HAP-1 (cell line): ENCODE data around the gene CALB2.

Source experiments
- DNase-seq, 2 experiments: peaks; one replicate each; pipeline ENCODE4 v3.0.0-alpha.2; 2016 to 2020; ENCODE audit warnings: low spot score in 2 of 2
- H3K27me3 ChIP-seq: fragments of 250-450 bp; sonication (Bioruptor Pico); 2 replicates; pipeline ENCODE4 v1.5.1; 2020; ENCODE audit warnings: low read depth, mild to moderate bottlenecking, moderate library complexity
- H3K36me3 ChIP-seq: fragments of 250-450 bp; sonication (Bioruptor Pico); replicated peaks from 2 replicates; pipeline ENCODE4 v1.5.1; 2020; ENCODE audit warnings: mild to moderate bottlenecking
- H3K4me1 ChIP-seq: fragments of 250-450 bp; sonication (Bioruptor Pico); 2 replicates; pipeline ENCODE4 v1.5.1; 2020; ENCODE audit warnings: mild to moderate bottlenecking
- H3K4me3 ChIP-seq: fragments of 250-450 bp; sonication (Bioruptor Pico); 2 replicates; pipeline ENCODE4 v1.5.1; 2020; ENCODE audit warnings: mild to moderate bottlenecking, moderate library complexity
- H3K9me3 ChIP-seq: fragments of 250-450 bp; sonication (Bioruptor Pico); 2 replicates; pipeline ENCODE4 v1.5.1; 2020; ENCODE audit warnings: mild to moderate bottlenecking, moderate library complexity
- in situ Hi-C: fragments of 300-500 bp; cut with MboI; formaldehyde crosslinking; loops from 3 replicates; pipeline ENCODE4 v1.14.3; 2020; ENCODE audit warnings: low sequenced_read_pairs, inconsistent platforms, mixed read lengths

Gene CALB2

GRCh38 chr16:71429581-71429980 lies 71.1 kb downstream of the CALB2 start:
- Histone ChIP-seq H3K36me3 (no peaks in the 10 kb centered on the region), H3K4me1 (no peaks in the 10 kb centered on the region), H3K9me3 (no peaks in the 10 kb centered on the region), H3K4me3 (no peak overlapping the region), H3K27me3 (peaks cover 3% of the 10 kb centered on the region; the same call in 1 of the 2 replicates)
- in situ Hi-C loops = no loop called here
- no peak for DNase-seq

DNA sequence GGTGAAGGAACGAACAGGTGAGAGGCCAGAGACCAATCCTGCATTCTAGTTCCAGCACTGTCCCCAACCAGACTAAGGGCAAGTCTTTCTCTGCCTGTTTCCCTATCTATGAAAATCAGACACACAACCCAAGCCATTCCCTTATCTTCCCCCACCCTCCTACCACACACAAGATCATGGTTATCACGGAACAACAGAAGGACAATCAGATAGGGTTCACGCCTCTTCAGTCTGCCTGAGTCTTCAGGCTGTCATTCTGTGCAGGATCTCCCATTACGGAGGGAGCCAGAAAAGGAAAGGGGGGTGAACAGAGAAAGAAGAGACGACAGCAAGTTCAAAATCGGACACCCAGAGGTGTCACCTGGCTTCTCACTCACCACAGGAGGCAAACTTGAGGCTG lies 72.2 kb downstream of the CALB2 start:
- Histone ChIP-seq H3K36me3 (no peaks in the 10 kb centered on the region), H3K27me3 (peaks cover 3% of the 10 kb centered on the region; the same call in 1 of the 2 replicates), H3K4me1 (no peaks in the 10 kb centered on the region), H3K9me3 (no peaks in the 10 kb centered on the region), H3K4me3 (no peak overlapping the region)
- DNase-seq = no peak
- in situ Hi-C loops = no loop called here

DNA sequence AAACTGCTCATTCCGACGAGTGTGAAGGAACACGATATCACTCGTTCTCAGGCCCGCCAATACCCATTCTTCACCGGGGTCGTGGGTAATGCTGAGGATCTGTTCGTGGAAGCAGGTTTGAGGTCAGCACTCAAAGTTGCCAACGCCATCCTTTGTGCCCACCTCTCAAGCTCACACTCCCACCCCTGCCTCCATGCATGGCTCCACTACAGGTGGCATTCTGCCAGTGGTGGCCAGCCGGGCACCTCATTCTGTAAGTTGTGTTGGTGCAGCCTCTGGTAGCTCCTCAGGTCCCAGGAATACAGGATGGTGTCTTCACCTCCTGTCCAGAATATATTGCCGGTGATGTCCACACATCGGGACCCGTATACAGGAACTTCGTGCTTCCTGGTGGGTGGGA lies 72.7 kb downstream of the CALB2 start:
- no peaks in the 10 kb centered on the region for H3K9me3 ChIP-seq
- no peaks in the 10 kb centered on the region for H3K36me3 ChIP-seq
- no peak for DNase-seq
- no peak overlapping the region for H3K4me3 ChIP-seq
- peaks cover 1% of the 10 kb centered on the region; the same call in 1 of the 2 replicates for H3K27me3 ChIP-seq
- no peaks in the 10 kb centered on the region for H3K4me1 ChIP-seq
- in situ Hi-C loops = no loop called here

GRCh38 chr16:71431991-71432390 lies 73.5 kb downstream of the CALB2 start:
- no peaks in the 10 kb centered on the region for H3K4me1 ChIP-seq
- no peaks in the 10 kb centered on the region for H3K9me3 ChIP-seq
- H3K27me3 ChIP-seq = no peaks in the 10 kb centered on the region
- H3K4me3 ChIP-seq = no peak overlapping the region
- in situ Hi-C loops = no loop called here
- no peaks in the 10 kb centered on the region for H3K36me3 ChIP-seq
- DNase-seq = no peak

DNA sequence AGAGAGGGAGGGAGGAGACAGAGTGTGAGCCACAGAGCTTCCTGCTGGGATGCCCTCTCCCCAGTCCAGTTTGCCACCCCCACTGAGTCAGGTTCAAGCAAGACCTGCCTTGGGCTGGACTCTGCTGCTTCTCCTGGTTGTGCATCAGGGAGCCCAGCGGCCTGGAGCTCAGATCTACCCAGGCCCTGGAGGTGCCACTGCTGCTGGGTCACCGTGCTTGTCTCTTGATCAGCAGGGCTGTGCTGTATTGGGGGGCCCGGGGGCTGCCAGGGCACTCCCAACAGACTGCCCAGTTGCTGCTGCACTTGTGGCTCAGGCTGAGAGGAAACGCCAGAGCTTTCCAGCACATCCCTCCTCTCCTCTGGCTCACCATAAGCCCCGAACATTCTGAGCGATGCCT lies 74.4 kb downstream of the CALB2 start:
- in situ Hi-C loops = no loop called here
- DNase-seq = no peak
- no peaks in the 10 kb centered on the region for H3K9me3 ChIP-seq
- H3K36me3 ChIP-seq = no peaks in the 10 kb centered on the region
- H3K4me1 ChIP-seq = no peaks in the 10 kb centered on the region
- no peak overlapping the region for H3K4me3 ChIP-seq
- H3K27me3 ChIP-seq = no peaks in the 10 kb centered on the region

- Histone ChIP-seq H3K9me3 (no peaks in the 10 kb centered on the region), H3K4me1 (no peaks in the 10 kb centered on the region), H3K27me3 (no peaks in the 10 kb centered on the region), H3K36me3 (no peaks in the 10 kb centered on the region), H3K4me3 (no peak overlapping the region)
- DNase-seq = no peak
- in situ Hi-C loops = no loop called here
Measured at GRCh38 chr16:71436473-71436872, 78.0 kb downstream of the CALB2 start.

GRCh38 chr16:71439523-71439922 lies 81.0 kb downstream of the CALB2 start:
- H3K4me3 ChIP-seq = no peak overlapping the region
- no peaks in the 10 kb centered on the region for H3K4me1 ChIP-seq
- no peaks in the 10 kb centered on the region for H3K36me3 ChIP-seq
- DNase-seq = no peak
- in situ Hi-C loops = no loop called here
- no peaks in the 10 kb centered on the region for H3K9me3 ChIP-seq
- H3K27me3 ChIP-seq = no peaks in the 10 kb centered on the region
